Activated CD4-positive, alpha-beta T cell treated with anti-CD3 and anti-CD28 coated beads, Interleukin-2, amount 50 U/mL, for 4 hours (primary cell): ENCODE results near the gene ADRA1B.

Experiments
- DNase-seq, 2 experiments: peaks; one replicate each; pipeline ENCODE4 v3.0.0-alpha.2; 2020

ADRA1B gene

DNA sequence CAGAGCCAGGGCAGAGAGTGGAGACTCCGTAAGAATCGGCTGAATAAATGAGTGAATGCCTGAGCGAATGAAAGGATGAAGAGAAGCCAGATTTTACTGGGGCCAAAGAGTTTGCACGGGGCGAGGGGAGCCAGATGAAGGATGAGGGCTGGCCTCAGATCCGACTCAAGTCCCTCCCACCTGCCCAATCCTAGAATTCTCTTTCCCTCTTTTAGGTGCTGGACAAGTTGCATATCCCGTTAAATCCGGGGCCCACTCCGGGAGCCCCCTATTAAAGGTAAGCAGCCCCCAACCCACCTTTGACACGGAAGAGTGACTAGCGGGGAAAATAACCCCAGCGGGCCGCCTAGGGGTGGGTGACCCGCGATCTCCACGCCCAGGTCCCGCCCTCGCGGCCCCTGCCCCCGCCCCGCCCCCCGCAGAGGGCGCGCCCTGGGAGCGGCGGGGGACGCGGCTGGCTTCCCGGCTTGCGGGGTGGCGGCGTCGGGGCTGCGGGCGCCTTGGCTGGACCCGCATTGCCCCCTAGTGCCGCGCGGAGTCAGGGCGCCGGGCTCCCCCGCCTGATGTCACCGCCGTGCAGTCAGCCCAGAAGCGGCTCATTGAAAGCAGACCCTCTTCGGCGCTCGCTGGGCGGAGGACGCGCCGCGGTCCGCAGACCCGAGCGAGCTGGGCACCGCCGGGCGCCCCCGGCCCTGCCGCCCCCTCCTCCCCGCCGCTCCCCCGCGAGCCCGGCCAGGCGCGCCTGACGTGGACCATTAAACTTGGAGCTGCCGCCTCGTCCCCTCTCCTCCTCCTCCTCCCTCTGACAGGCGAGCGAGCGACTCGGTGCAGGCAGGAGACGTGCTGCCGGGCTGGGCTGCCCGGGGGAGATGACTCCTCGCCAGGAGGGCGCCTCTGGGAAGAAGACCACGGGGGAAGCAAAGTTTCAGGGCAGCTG, at the start of gene ADRA1B:
ADRA1B (plus strand) TSS at position 579 of the 937 bp plus-strand sequence. CDS start 424 bp downstream, outside the sequence.
- DNase-seq, result peak; percentile 21 to 26

DNA sequence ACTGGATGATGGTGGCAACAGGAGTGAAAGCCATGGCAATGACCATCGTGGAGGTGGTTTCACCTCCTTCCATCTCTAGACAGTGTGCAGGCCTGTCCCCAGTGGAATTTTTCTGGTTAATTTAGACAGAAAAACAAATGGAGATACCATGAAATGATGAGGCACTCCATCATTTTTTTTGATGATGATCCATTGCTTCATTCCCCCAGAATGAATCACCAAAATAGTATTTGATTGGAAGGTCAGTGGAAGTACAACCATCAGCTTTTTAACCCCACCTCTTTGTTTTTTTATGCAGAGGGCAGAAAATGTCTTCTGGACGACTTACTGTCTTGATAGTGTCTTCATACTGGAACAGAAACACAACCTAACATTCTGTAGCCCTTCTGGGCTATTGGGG, 42.6 kb upstream of the ADRA1B start:
- no peak for DNase-seq

DNA sequence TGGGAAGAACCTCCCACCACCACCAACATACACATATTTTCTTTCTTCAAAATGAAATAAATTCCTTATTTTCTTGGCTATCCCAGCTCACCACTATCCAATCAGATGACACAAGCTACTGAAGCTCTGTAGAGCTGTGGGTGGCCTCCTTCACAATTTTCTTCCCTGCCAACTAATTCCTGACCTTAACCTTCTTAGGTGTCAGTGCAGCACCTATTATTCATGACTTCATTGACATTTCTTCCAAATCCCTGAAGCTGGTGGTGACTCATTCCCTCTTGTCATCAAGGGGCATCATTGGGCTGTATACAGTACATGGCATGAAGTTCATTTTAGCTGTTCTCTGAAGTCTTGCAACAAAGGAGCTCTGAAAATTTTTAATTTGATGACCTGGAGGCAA, 42.0 kb upstream of the ADRA1B start:
- DNase-seq, result no peak

DNA sequence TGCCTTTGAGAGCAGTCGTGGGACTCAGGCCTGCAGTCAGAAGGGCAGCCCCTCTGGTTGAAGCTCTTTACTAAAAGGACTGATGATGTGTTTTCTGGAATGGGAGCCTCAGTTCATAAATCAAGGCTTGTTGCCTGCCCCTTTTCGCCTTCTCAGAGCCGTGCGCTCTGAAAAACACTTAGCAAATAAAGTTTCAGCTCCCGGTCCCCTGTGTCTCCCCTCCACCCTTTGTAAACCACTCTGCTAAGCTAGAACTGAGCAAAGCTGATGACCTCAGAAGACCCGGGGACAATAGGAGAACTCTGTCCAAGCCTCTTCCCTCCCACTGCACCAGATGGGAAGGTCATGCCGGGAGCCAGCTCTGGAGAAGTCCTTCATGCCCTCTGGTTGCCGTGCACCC, 39.3 kb upstream of the ADRA1B start:
- DNase-seq, result no peak

DNA sequence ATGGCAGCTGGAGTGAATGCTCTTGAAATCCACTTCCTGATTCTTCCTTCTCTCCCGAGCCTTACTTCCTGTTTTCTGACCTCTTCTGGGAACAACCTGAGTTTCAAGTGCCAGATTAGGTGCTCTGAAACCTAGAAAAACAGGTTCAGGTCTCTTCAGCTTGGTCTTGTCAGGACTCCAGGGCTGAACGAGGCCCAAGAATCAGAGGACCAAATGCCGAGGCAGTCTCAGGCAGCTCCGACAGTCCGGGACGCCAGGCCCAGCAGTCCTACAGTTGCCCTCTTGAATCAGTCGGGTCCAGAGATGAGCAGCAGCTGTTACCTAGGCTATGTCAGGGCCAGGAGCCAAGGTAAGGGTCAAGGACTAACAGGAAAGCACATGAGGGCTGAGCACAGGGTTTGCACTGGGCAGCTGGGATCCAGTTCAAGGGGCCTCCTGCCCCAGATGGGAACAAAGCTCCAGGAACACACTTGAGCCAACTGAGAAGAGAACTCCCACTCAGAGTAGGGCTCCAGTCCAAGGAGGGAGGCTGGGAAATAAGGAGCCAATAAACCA, 38.3 kb upstream of the ADRA1B start:
- DNase-seq, result no peak

DNA sequence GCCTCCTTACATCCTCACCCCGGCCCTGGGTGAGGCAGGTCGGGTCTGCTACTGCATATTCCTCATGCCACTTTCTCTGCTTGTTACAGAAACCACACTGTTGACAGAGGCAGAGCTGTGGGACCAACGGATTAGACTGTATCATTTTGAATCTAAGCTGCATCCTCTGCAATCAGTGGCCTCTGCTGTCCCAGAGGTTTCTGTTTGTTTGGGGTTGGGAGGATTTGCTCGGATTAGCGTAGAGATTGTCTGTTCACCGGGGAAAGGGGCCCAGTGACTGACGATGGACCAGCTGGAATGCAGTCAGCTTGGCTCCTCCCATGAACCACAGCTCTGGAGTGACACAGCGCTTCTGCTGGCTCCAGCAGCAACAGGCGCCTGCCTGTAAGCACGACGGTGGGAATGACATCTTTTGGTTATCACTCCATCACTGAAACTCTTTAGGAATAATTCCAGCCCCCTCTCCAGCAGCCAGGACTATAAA, 37.3 kb upstream of the ADRA1B start:
- no peak for DNase-seq

DNA sequence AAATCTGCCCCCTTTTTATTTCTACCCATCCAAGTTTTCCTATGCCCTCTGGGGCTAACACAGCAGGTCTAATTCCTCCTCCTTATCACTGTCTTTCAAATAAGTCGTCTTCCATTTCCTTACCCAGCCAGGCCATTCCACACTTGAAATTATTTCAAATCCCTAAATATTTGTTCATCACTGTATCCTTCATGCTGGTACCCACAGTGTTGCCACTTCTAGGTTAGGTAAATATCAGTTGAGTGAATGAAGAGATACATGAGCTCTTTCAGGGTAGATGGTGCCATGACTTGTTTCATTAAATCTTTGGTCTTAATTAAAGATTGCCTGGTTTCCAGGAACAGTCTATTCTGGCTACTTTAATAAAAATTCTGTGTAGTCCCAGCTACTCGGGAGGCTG, 35.6 kb upstream of the ADRA1B start:
- DNase-seq, result no peak

DNA sequence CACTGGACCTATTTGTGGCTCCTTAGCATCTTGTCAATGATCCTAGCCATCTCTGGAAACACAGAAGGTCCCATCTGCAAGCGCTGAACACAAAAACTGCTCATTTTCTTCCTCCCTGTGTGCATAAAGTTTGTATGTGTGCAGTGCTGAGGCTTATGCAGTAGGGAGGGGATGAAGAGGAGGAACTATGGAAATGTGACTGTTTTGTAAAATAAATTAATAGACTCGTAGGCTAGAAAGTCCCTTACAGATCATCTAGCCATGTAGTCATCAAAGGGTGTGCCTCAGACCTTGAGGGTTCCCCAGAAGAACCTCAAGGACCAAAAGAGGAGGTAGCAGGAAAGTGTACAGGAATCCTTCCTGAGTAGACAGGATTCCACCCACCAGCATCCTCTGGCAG, 34.3 kb upstream of the ADRA1B start:
- no peak for DNase-seq

DNA sequence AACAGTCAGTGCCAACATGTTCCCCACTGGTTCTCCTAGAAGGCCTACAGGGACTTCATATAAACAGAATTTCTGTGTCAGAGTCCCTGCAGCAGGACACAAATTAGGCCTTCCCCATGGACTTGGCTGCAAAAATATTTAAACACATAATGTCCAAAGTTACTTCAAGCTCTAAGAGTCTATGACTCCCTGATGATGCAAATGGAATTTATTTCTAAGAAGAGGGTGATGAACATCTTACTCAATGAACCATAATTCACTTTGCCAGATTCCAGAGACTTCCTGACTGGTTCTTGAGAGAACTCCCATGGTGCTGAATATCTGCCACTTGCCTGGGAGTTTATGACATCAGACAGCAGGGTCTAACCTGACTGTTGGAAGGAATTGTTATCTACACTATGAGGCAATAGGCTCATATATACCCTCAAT, 32.7 kb upstream of the ADRA1B start:
- no peak for DNase-seq

DNA sequence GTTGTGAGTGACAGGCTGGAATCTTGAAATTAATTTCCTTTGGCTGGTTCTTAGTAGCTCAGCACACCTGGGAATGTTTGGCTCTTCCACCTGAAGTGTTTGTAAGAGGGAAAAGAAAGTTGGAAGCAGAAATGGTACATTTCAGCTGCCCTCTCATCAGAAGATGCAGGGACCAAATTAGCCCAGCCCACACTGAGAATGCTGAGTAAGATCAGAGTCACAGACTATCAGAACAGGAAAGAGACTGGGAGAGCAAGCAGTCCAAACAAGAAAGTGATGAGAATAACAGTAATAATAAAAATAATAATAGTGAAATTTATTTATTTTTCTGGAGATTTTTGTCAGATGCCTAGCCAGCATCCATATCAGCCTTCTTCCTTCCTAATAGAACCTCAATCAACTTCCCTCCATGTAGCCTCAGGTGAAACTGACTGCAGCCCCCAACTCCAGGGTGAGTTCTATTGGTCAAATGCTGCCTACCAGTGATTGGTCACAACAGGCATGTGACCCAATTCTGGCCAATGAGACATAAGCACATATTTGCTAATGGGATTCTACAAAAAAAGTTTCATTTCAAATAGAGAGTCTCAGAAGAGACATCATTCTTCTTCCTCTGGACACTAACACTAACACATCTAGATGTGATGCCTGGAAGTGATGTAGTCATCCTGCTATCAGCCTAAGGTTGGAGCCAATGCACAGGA, 31.2 kb upstream of the ADRA1B start:
- DNase-seq, result no peak

DNA sequence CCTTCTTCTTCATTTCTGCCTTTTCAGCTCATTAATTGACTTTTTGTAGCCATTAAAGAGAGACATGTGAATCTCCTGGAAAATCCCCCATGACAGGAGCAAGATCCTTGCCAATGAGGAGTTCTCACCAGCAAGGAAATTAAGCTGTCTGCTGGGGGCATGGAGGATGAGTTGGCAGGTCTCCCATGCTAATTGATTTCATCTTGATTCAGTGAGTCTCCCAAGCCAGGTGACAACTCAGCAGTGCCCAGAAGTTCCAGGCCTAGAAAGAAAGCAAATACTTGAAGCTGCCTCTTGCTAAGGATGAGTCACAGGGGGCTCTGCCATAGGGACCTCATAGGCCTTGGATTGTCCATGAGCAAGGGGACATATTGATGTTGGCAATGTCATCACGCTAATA, 30.0 kb upstream of the ADRA1B start:
- DNase-seq, result no peak

DNA sequence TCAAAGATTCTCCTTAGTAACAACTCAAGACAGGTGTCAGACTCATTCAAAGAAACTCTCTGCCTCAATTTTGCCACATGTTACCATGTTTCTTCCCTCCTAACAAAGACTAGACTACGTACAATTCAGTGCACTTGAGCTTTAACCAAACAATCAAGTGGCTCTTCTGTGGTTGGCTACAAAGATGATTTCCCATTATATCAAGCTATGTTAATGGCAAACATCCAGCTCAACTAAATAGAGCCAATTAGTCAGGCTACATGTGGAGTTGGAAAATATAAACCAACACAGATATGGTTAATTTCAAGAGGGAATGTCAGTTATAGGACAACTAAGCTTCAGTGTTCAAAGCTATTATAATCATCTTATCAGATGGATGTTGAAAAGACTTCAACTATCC, 29.2 kb upstream of the ADRA1B start:
- DNase-seq, result no peak

DNA sequence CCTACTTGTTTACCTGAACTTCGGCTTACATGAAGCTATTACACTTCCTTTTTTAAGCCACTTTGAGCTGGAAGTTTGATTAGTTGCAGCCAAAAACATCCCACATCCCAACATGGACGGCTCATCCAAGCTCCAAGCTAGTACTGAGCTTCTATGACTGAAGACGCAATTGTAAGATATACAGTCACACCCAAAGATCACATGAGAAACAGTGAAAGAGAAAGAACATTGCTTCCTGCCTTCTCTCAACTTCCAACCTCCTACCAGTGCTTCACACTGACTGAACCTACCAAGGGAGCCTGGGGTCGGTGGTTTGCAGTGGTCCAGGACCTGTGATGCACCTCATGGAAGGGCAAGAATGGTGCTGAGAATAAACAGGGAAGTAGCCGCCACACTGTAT, 27.4 kb upstream of the ADRA1B start:
- DNase-seq, result no peak

DNA sequence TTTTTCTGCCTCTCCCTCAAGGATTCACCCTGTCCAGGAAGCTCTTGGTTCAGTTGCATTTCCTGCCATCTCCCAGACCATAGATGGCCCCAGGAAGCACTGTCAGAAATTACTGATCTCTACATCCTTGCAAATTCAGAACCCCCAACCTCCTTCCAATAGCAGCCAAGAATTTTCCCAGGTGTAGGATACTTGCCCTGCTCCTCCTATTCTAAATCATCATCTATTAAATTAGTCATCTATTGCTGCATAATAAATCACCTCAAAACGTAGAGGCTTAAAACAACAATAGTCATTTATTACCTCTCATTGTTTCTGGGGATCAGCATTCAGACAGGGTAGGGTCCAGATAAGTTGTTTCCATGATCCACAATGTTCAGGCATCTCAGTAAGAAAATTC, 26.1 kb upstream of the ADRA1B start:
- DNase-seq, result no peak

DNA sequence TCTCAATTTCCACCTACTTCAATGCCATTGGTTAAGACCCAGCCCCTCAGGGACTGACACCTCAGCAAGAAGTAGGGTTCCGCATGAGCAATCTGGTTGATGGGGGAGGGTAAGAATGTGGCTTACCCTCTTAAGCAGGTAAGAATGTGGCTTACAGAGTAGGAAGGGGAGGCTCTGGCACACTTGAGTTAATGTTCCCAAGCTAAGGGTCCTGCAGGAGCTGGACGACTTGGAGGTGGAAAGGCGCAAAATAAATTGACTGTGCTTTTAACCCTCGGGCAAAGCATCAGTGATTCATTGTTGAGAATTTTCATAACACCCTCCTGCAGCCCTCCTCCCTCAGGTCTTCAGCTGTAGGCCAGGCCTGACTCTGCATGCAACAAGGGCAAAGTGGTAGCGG, 24.9 kb upstream of the ADRA1B start:
- no peak for DNase-seq

DNA sequence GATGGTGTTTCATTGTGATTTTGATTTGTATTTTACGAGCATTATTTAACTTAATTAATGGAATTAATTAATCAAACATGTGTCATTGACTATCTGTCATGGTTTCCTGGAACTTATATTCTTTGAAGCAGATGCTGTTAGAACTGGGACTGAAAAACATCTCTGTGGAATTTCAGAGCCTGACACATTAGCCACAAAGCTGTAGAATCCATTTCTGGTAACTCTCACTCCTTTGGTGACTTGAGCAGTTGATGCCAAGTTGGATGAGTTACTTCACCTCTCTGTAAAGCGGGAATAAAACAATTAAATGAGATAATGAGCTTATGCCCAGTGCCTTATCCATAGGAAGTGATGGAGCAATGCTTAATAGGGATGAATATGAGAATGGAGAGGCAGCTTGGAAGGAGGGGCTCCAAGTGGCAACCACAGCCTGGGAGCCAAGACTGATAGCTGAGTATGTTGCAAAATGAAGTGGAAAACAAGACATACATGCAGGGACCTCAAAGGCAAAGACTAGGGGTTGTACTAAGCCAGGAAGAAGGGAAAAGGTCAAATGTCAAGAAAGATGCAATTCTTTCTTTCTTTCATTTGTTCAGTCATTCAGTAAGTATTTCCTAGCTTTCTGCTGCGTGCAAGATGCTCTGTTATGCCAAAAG, 23.1 kb upstream of the ADRA1B start:
- DNase-seq, result no peak

DNA sequence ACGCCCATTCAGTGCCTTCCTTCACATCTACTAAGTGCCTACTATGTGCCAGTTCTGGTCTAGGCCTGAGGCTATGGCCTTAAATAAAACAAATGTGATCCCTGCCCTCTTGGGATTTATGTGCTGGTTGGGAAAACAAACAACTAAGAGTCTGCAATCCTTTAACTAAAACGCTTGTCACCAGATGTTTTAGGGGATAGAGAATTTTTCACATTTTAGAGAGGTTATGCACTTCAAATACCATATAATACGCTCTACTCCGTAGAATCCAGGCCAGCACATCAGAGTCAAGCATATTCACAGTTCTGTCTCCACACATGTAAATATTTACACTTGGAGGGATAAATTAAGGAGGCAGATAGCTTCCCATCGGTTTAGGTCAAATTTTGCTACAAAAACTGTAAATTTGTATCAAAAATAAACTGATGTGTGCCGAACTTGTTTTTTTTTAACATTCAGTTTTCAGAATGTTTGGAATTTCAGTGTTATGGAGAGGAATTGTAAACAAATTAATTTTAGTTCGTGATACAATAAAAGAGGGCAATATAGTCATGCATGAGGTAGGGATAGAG, 22.0 kb upstream of the ADRA1B start:
- no peak for DNase-seq

DNA sequence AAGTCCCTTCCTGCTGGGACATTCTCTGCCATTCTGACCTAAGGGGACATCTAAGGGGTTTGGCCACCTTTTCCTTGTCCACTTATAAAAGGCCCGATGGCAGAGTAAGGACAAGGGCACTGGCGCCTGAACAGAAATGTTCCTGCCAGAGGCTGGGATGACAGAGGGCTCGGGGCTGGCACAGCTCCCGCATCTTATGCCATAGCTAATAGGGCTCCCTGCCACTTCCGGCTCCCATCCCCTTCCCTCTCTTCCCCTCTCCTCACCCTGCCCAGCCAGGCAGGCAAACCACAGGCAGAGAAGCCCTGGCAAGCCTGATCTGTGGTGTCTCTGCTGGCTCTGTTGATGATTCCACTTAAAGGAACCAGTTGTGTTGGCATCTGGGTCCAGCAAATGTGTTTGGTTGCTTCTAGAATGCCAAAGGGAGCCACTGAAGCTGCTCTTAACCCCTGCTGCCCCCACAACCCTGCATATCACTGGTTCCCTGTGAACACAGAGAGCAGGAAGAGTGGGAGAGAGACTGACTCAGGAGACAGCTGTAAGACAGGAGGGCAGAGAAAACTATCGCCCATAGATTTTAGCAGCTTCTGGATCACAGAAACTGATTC, 18.4 kb upstream of the ADRA1B start:
- no peak for DNase-seq

DNA sequence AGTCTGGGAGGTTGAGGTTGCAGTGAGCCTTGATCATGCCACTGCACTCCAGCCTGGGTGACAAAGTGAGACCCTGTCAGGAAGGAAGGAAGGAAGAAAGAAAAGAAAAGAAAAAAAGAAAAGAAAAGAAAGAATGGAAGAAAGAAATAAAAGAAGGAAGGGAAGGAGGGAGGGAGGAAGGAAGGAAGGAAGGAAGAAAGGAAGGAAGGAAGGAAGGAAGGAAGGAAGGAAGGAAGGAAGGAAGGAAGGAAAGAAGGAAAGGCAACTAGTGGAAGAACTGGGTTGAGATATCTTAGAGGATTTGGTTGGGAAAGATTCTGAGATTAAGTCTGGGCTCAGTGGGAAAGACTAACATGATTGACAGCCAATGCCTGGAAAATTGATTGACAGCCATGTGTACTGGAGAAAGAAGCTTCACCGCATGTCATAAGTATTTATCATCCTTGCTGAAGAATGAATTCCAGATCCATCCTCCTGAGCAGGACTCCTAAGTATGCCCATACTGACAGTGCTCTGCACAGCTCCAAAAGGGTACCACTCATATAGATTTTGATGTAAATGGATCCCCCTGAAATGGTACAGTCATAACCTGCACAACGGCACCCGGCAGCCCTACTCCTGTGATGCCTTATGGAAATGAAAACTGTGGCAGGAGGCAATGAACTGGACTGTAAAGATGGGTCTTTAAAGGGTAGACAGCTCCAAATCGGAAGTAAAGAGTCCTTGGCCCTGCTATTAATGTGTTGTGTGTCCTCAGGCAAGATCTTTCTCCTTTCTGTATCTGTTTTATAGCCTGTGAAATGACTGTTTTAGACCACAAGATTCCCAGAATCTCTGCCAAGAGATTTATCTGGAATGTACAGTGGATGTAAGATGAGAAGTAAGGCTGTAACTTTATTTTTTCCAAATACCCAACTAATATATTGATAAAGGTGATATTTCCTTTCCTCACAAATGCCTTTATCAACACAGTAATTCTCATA, 16.9 kb upstream of the ADRA1B start:
- no peak for DNase-seq

DNA sequence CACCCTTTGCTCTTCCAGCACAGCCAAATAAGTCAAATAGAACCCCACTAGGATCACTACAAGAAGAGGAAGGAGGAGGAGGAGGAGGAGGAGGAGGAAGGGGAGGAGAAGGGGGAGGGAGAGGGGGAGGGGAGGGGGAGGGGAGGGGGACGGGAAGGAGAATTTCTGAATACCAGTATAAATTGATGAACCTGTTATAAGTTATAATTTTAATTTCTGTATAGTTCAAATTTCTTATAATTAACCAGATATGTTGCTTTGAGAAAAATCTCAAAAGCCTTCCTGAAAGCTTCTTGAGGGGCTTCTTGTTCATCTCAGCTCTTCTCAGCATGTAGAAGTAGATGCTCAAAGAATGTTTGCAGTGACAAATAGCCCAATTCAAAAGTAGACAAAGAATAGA, 15.0 kb upstream of the ADRA1B start:
- no peak for DNase-seq

DNA sequence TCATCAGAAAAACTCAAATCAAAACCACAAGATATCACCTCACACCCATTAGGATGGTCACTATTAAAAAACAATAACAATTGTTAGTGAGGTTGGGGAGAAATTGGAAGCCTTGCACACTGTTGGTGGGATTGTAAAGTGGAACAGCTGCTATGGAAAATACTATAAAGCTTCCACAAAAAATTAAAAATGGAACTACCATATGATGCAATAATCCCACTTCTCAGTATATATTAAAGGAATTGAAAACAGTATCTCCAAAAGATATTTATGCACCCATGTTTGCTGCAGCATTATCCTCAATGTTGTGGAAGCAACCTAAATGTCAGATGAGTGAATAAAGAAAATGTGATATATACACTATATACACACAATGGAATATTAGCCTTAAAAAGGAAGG, 14.5 kb upstream of the ADRA1B start:
- DNase-seq, result no peak
